HG03139 (cell line): ENCODE data around the gene NR3C1.

Source experiments
- ATAC-seq: cut with Tn5 transposase; IDR thresholded peaks from one replicate; pipeline ENCODE4 v1.9.1; 2021; ENCODE audit not compliant: unreplicated experiment

The NR3C1 gene

GRCh38 chr5:143243103-143243502, 160.4 kb downstream of the NR3C1 start:
- ATAC-seq: no peak

- ATAC-seq: no peak
Measured at GRCh38 chr5:143241892-143242291, 161.6 kb downstream of the NR3C1 start.

DNA sequence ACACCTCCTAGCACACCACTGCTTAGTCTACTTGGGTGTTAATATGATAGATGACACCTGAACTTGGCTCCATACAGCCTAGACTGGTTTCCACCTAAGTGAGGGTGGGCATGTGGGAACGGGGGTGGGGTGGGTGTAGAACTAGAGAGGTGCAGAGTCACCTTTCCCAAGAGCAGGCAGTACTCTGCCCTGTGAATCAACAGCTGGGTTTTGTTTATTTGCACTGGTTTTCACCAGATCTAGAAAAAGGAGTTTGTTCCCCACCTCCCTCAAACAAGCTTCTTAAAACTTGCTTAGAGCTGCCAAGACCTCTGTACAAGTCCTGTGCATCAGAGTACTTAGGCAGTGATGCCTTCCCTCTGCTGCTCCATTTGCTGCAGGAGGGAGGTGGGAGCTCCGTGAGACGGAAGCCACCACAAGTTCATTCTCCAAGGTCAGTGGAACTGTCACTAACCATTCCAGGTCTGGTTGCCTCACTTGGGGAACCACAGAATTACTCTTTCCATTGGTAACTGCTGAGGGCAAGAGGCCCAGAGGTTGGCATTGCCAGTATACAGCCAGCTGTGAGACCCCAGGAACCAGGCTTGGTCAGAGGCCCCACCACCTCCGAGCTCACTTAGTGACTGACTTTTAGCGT, 163.5 kb downstream of the NR3C1 start:
- no peak for ATAC-seq

GRCh38 chr5:143238620-143239019, 164.9 kb downstream of the NR3C1 start:
- ATAC-seq: no peak

DNA sequence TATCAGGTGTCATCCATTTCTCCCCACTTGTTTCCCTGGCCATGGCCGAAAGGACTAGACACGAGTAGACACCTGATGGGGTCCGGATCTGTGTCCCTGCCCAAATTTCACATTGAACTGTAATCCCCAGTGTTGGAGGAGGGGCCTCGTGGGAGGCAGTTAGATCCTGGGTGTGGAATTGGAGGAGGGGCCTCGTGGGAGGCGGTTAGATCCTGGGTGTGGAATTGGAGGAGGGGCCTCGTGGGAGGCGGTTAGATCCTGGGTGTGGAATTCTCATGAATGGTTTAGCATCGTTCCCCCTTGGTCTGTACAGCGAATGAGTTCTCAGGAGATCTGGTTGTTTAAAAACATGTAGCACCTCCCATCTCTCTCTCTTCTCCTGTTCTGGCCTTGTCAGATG, 165.8 kb downstream of the NR3C1 start:
- ATAC-seq: no peak

DNA sequence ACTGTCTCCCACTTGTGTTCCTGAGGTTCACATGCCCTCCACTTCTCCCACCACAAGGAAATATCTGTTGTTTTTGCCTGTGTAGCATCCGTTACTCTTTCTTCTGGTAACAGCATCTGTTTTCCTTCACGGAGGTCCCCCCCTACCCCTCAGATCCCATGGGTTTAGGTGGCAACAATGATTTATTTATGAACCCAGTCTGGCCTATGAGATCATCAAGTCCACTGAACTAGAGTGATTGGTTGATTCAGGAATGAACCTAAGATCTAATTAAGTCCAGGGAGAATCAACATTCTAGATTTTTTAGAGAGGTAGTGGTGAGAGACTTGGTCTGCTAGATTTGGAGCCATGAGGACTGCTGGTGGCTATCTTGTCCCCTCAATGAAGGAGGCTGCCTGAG, 166.8 kb downstream of the NR3C1 start:
- no peak for ATAC-seq

GRCh38 chr5:143235423-143235822, 168.1 kb downstream of the NR3C1 start:
- ATAC-seq: no peak

GRCh38 chr5:143234162-143234842, 169.2 kb downstream of the NR3C1 start:
- ATAC-seq: no peak

- no peak for ATAC-seq
Measured at GRCh38 chr5:143233031-143233430, 170.5 kb downstream of the NR3C1 start.

GRCh38 chr5:143231973-143232812, 171.3 kb downstream of the NR3C1 start:
- ATAC-seq: peak; percentile 33

GRCh38 chr5:143231416-143231815, 172.1 kb downstream of the NR3C1 start:
- ATAC-seq: no peak

DNA sequence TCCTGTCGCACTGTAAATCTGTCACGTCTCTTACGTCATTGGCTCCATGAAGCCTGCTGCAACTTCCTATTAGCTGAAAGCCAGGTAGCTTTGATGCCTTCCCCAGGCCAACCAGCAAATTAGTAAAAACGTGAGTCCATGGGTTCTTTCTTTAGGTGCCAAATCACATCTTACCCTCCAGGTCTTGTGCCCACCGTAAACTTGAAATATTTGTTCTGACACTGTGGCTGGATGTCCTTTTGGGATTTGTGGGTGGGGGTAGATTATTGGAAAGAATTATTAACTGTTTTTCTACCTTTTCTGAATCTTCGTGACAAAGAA, 172.8 kb downstream of the NR3C1 start:
- no peak for ATAC-seq

- peak; percentile 81 for ATAC-seq
Measured at GRCh38 chr5:143229896-143230675, 173.4 kb downstream of the NR3C1 start.

- ATAC-seq: peak; percentile 25
Measured at GRCh38 chr5:143229426-143229895, 174.0 kb downstream of the NR3C1 start.

GRCh38 chr5:143228597-143229293, 174.7 kb downstream of the NR3C1 start:
- ATAC-seq: no peak
